Measurements from ENCODE around the gene ALKBH5.

ALKBH5 gene

DNA sequence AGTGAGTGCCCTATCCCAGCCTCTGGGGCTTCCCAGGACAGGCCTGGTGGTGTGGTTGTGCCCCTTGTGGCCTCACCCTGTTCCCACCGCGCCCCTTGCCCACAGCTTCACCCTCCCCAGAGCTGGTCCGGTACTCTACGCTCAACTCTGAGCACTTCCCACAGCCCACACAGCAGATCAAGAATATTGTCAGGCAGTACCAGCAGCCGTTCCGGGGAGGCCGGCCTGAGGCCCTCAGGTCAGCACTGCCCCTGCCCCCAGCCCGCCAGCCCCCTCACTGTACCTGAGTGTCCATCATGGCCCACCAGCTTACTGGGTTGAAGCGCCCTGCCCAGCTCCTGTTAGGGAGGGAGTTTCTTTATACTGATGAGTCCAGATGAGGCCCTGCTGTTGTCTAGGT lies 32.3 kb upstream of the ALKBH5 start:
- H3K27me3 ChIP-seq (ENCODE audit: insufficient read depth, low read depth, severe bottlenecking) = no peaks in the 10 kb centered on the region
- H3K36me3 ChIP-seq = no peaks in the 10 kb centered on the region
- TF ChIP-seq, protein P1, sequence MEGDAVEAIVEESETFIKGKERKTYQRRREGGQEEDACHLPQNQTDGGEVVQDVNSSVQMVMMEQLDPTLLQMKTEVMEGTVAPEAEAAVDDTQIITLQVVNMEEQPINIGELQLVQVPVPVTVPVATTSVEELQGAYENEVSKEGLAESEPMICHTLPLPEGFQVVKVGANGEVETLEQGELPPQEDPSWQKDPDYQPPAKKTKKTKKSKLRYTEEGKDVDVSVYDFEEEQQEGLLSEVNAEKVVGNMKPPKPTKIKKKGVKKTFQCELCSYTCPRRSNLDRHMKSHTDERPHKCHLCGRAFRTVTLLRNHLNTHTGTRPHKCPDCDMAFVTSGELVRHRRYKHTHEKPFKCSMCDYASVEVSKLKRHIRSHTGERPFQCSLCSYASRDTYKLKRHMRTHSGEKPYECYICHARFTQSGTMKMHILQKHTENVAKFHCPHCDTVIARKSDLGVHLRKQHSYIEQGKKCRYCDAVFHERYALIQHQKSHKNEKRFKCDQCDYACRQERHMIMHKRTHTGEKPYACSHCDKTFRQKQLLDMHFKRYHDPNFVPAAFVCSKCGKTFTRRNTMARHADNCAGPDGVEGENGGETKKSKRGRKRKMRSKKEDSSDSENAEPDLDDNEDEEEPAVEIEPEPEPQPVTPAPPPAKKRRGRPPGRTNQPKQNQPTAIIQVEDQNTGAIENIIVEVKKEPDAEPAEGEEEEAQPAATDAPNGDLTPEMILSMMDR (IDR thresholded peaks at IDR 0.05; ENCODE audit: low read depth, low read length) = no peak
- H3K27ac ChIP-seq = no peak overlapping the region
- no peak overlapping the region for H3K4me3 ChIP-seq (ENCODE audit: low read depth, low read length)
- no peak for DNase-seq
- H3K9me3 ChIP-seq (ENCODE audit: severe bottlenecking) = no peaks in the 10 kb centered on the region

DNA sequence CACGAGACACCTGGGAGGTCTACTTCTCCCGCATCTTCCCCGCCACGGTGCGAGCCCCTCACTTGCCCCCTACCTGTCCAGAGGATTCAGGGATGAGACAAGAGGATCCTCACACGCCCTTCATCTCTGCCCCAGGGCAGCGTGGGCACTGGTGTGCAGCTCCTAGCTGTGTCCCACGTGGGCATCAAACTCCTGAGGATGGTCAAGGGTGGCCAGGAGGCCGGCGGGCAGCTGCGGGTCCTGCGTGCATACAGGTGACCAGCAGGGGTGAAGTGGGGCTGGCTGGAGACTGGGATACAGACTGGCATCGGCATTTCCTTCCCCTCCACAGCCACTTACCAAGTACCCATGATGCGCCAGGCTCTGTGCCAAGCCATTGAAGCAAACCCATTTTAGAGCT lies 28.4 kb upstream of the ALKBH5 start:
- Histone ChIP-seq H3K36me3 (no peaks in the 10 kb centered on the region), H3K4me3 (ENCODE audit: low read depth, low read length) (no peak overlapping the region), H3K27ac (no peak overlapping the region), H3K27me3 (ENCODE audit: insufficient read depth, low read depth, severe bottlenecking) (no peaks in the 10 kb centered on the region), H3K9me3 (ENCODE audit: severe bottlenecking) (no peaks in the 10 kb centered on the region)
- DNase-seq = no peak
- TF ChIP-seq, protein P1 (IDR thresholded peaks at IDR 0.05; ENCODE audit: low read depth, low read length) = no peak

DNA sequence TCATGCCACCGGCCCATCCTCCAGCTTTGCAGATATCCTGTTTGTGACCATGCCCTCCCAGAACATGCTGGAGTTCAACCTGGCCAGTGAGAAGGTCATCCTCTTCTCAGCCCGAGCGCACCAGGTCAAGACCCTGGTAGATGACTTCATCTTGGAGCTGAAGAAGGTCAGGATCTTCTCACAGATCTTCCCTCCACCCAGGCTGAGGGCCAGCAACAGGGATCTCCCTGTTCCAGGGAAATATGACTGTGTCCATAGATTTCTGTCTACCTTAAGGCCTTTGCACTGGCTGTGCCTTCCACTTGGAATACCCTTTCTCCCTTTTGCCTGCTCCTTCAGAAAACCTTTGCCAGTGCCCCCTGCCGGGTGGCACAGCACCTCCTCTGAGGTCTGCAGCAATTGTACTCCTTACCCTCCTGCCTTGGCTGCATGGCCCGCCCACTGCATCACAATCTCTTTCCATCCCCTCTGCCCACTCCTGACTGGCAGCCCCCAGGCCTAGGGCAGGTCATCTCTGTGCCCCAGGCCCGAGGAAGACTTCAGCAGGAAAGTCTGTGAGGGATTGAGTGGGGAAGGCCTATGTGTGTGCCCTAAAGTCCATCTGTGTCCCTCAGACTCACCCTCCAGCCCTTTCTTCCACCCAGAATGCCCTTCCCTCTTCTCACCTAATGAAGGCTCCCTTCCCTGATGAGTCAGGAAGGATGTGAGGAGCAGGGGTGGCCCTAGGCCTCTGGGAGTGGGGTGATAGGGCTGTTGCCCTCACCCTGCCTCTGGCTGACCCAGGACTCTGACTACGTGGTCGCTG lies 27.3 kb upstream of the ALKBH5 start:
- Histone ChIP-seq H3K36me3 (no peaks in the 10 kb centered on the region), H3K4me3 (ENCODE audit: low read depth, low read length) (no peak overlapping the region), H3K27ac (no peak overlapping the region), H3K27me3 (ENCODE audit: insufficient read depth, low read depth, severe bottlenecking) (no peaks in the 10 kb centered on the region), H3K9me3 (ENCODE audit: severe bottlenecking) (no peaks in the 10 kb centered on the region)
- no peak for DNase-seq
- TF ChIP-seq, protein P1 (IDR thresholded peaks at IDR 0.05; ENCODE audit: low read depth, low read length) = 0 out of 2 replicates have a peak, but pooled peaks have one; percentile 1

DNA sequence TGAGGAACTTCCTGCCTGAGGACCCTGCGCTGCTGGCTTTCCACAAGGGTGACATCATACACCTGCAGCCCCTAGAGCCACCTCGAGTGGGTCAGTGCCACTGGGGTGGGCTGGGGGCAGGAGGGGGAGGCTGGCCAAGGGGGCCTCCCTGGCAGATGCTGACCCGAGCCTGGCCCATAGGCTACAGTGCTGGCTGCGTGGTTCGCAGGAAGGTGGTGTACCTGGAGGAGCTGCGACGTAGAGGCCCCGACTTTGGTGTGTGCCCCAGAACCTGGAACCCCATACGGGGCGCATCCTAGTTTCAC lies 26.7 kb upstream of the ALKBH5 start:
- Histone ChIP-seq H3K27me3 (ENCODE audit: insufficient read depth, low read depth, severe bottlenecking) (no peaks in the 10 kb centered on the region), H3K9me3 (ENCODE audit: severe bottlenecking) (no peaks in the 10 kb centered on the region), H3K27ac (no peak overlapping the region), H3K36me3 (no peaks in the 10 kb centered on the region), H3K4me3 (ENCODE audit: low read depth, low read length) (no peak overlapping the region)
- TF ChIP-seq, protein P1 (IDR thresholded peaks at IDR 0.05; ENCODE audit: low read depth, low read length) = no peak
- no peak for DNase-seq

DNA sequence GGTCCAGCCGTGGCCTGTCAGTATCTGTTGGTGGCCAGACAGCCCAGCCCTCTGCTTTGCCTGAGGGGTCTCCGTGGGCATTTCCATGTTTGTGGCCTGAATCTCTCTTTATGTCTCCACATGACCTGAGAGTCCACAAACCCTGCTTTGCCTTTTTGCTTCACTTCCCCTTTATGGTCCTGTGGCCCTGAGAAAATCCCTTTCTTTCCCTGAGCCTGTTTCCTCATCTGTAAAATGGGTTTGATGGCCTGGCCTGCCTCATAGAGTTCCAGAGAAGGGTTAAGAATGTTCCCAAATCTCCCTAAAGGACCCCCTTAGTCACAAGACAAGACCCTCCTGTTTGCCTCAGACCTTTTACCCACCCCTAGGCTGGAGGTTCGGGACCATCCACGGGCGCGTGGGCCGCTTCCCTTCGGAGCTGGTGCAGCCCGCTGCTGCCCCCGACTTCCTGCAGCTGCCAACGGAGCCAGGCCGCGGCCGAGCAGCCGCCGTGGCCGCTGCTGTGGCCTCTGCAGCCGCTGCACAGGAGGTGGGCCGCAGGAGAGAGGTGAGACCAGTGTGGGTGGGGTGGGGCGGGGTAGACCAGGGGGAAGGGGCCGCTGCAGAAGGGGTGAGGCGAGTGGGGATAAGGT lies 26.2 kb upstream of the ALKBH5 start:
- Histone ChIP-seq H3K9me3 (ENCODE audit: severe bottlenecking) (no peaks in the 10 kb centered on the region), H3K4me3 (ENCODE audit: low read depth, low read length) (no peak overlapping the region), H3K27me3 (ENCODE audit: insufficient read depth, low read depth, severe bottlenecking) (no peaks in the 10 kb centered on the region), H3K36me3 (no peaks in the 10 kb centered on the region), H3K27ac (no peak overlapping the region)
- TF ChIP-seq, protein P1 (IDR thresholded peaks at IDR 0.05; ENCODE audit: low read depth, low read length) = no peak
- no peak for DNase-seq

Measured in WERI-Rb-1 (cell line).